Stomach (tissue), 9 donors: ENCODE data around the gene MPP3. TPM values are rescaled to one million over a fixed set of nuclear protein-coding genes. Genes with fewer than 3 reads are reported as not detected.

Experiments
- DNase-seq, 2 donors: peaks; one replicate each; pipeline versions ENCODE4 v3.0.0 to v3.0.0-alpha.2; 2013 to 2019
- H3K27ac ChIP-seq, 5 donors: fragments of 200-600 bp in 4 of 5; sonication (generic) in 4 of 5; one replicate each; pipeline ENCODE4 v1.5.1; 2013 to 2019; ENCODE audit warnings: mild to moderate bottlenecking in 1 of 5, moderate library complexity in 1 of 5
- H3K27me3 ChIP-seq, 3 donors: fragments of 200-600 bp; sonication (generic); one replicate each; pipeline ENCODE4 v1.5.1; 2017 to 2019; ENCODE audit warnings: mixed run types in 1 of 3
- H3K36me3 ChIP-seq, 4 donors: fragments of 200-600 bp; sonication (generic); 1 replicate in 3 of 4; 2 replicates in 1 of 4; pipeline ENCODE4 v1.5.1; 2016 to 2019
- H3K4me1 ChIP-seq, 4 donors: fragments of 200-600 bp; sonication (generic); one replicate each; pipeline ENCODE4 v1.5.1; 2016 to 2019
- H3K4me3 ChIP-seq, 4 donors: fragments of 200-600 bp; sonication (generic) in 3 of 4; one replicate each; pipeline ENCODE4 v1.5.1; 2016 to 2019; ENCODE audit warnings: mild to moderate bottlenecking in 1 of 4
- H3K9me3 ChIP-seq, 4 donors: fragments of 200-600 bp; sonication (generic); one replicate each; pipeline ENCODE4 v1.5.1; 2016 to 2019
- EP300 ChIP-seq: sonication (generic); formaldehyde crosslinking; IDR thresholded peaks from one replicate; pipeline ENCODE4 v1.6.1; 2017; ENCODE audit warnings: antibody characterized with exemption
- POLR2A ChIP-seq, 4 donors: fragments of 450-650 bp; IDR thresholded peaks; one replicate each; pipeline ENCODE4 v1.6.1; 2016; ENCODE audit warnings: antibody characterized with exemption in 4 of 4, control low read depth in 2 of 4, mild to moderate bottlenecking in 1 of 4, moderate library complexity in 1 of 4
- POLR2AphosphoS5 ChIP-seq, 3 donors: sonication (generic); formaldehyde crosslinking; IDR thresholded peaks; one replicate each; pipeline ENCODE4 v1.6.1; 2016; ENCODE audit warnings: antibody characterized with exemption in 3 of 3
- WGBS, 5 donors: extraction: QIAGEN DNeasy Blood & Tissue Kit in 3 of 5; methylation state at CpG; one replicate each; pipeline versions ENCODE4 v1.1.5 to v1.1.7; 2013 to 2018; 5-methylcytosine and 5-hydroxymethylcytosine counted together
- intact Hi-C: fragments of 100-400 bp; cut with DNase I; formaldehyde crosslinking; loops from one replicate; pipeline ENCODE4 v1.15.1; 2023; ENCODE audit warnings: low total_unique reads
- polyA plus RNA-seq, 3 donors: library from polyadenylated mRNA; stranded (reverse); fragments of 200-250 nt; gene quantifications; one replicate each; pipeline ENCODE4 v1.2.3, GENCODE V29; 2013
- total RNA-seq, 5 donors: library from RNA; depleted of rRNA; stranded (reverse); fragments of >200 nt; gene quantifications; one replicate each; pipeline versions ENCODE4 v1.1.0 to v1.2.3, GENCODE V29; 2014 to 2016
- TF ChIP-seq, protein P1 (sequence below), 7 experiments: fragments of 450-650 bp in 4 of 7; fragments of 200-600 bp in 3 of 7; sonication (generic) in 3 of 7; IDR thresholded peaks; one replicate each; pipeline ENCODE4 v1.5.1; 2016 to 2019; ENCODE audit warnings: antibody characterized with exemption in 7 of 7, control low read depth in 2 of 7, mild to moderate bottlenecking in 1 of 7
- donor health status: healthy with polysubstance abuse.
- donor health status: Bipolar disorder and iron deficiency.
- donor health status: healthy.

MPP3 gene
- total and polyA plus RNA-seq, 8 donors, result 0.31 to 22.8 (median 10.6) TPM

DNA sequence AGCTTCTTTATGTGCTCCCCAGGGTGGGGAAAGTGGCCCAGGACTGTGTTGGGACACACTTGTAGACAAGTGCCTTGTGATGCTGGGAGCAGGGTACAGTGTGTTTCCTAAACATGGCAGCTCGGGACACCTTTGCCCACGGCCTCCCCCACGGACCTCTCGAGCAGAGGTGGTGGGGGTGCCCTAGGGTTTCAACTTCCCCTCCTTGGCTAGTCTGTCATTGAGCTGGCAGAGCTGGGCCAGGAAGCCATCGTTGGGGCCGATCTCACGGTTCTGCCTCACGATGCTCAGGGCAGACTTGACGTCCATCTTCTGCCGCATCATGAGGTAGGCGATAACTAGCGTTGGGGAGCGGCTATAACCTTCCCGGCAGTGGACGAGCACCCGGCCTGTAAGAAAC, 63.5 kb downstream of the MPP3 start:
- TF ChIP-seq POLR2AphosphoS5 (IDR thresholded peaks at IDR 0.05) (no peak), POLR2A (IDR thresholded peaks at IDR 0.05) (no peak), EP300 (no peak)
- TF ChIP-seq, protein P1, sequence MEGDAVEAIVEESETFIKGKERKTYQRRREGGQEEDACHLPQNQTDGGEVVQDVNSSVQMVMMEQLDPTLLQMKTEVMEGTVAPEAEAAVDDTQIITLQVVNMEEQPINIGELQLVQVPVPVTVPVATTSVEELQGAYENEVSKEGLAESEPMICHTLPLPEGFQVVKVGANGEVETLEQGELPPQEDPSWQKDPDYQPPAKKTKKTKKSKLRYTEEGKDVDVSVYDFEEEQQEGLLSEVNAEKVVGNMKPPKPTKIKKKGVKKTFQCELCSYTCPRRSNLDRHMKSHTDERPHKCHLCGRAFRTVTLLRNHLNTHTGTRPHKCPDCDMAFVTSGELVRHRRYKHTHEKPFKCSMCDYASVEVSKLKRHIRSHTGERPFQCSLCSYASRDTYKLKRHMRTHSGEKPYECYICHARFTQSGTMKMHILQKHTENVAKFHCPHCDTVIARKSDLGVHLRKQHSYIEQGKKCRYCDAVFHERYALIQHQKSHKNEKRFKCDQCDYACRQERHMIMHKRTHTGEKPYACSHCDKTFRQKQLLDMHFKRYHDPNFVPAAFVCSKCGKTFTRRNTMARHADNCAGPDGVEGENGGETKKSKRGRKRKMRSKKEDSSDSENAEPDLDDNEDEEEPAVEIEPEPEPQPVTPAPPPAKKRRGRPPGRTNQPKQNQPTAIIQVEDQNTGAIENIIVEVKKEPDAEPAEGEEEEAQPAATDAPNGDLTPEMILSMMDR (IDR thresholded peaks at IDR 0.05), result no peak
- 91 to 94% (median 92%) methylated on average over 6 to 16 of the region's 16 CpGs for WGBS, 5 donors
- H3K27me3 ChIP-seq, result no peaks in the 10 kb centered on the region
- H3K36me3 ChIP-seq, result peaks cover 43 to 80% (median 76%) of the 10 kb centered on the region in 4 donors
- no peak overlapping the region for H3K4me3 ChIP-seq
- intact Hi-C loops, result no loop called here
- H3K9me3 ChIP-seq, result no peaks in the 10 kb centered on the region
- no peak for DNase-seq
- H3K4me1 ChIP-seq, result peaks cover 28 to 69% (median 56%) of the 10 kb centered on the region in 4 donors
- H3K27ac ChIP-seq, result peak overlapping the region in 3 of 5 donors; percentile 42 to 65 (median 53)

DNA sequence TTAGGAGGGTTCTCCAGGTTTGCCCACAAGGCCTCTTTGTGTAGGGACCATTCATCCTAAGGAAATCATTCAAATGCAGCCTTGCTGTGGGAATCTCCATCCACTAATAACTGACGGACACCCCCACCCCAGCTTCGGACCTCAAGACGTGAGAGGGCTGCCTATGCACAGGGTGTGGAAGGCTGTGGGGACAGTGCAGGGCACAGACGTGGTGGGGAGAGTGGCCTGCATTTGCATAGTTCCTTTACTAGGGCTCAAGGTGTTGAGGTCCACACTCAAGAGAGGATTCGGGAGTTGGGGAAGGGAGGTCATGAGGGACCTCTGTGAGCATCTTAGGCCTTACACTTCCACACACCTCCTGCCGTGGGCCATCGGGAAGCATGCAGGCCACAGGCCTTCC, 64.0 kb downstream of the MPP3 start:
- 80 to 91% (median 90%) methylated on average over 7 of the region's 7 CpGs for WGBS, 5 donors
- H3K4me1 ChIP-seq, result peaks cover 28 to 64% (median 51%) of the 10 kb centered on the region in 4 donors
- H3K9me3 ChIP-seq, result no peaks in the 10 kb centered on the region
- no peak overlapping the region for H3K4me3 ChIP-seq
- no peak for DNase-seq
- H3K36me3 ChIP-seq, result peaks cover 38 to 76% (median 71%) of the 10 kb centered on the region in 4 donors
- no peak for TF ChIP-seq POLR2A (IDR thresholded peaks at IDR 0.05)
- TF ChIP-seq, protein P1 (IDR thresholded peaks at IDR 0.05), result no peak
- TF ChIP-seq POLR2AphosphoS5 (IDR thresholded peaks at IDR 0.05), result no peak
- TF ChIP-seq EP300, result no peak
- peak overlapping the region; percentile 1 to 65 (median 42) for H3K27ac ChIP-seq
- intact Hi-C loops, result no loop called here
- H3K27me3 ChIP-seq, result no peaks in the 10 kb centered on the region

DNA sequence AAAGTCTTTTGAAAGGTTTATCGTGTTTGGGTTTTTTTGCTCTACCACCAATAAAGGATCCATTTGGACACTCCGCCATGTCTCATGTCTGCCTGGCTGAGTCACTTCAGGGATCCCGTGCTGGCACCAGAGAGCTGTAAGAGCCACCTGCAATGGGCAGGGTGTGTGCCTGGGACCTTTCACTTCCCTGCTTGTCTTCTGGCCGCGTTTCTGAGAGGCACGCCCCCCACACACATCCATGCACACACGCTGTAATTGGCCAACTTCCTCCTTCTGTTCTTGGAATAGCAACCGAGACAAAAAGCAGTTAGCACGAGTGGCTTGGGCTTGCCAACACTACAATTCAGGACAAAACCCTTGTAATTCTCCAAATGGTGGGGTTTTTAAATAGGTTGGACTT, 64.6 kb downstream of the MPP3 start:
- no peaks in the 10 kb centered on the region for H3K27me3 ChIP-seq
- peaks cover 24 to 59% (median 46%) of the 10 kb centered on the region in 4 donors for H3K4me1 ChIP-seq
- WGBS, 5 donors, result 24 to 38% (median 31%) methylated on average over 9 of the region's 9 CpGs
- peak in 1 of 3 donors; percentile 56 for TF ChIP-seq POLR2AphosphoS5 (IDR thresholded peaks at IDR 0.05)
- TF ChIP-seq POLR2A (IDR thresholded peaks at IDR 0.05), result no peak
- H3K9me3 ChIP-seq, result no peaks in the 10 kb centered on the region
- H3K27ac ChIP-seq, result peak overlapping the region in 4 of 5 donors; percentile 22 to 65 (median 34)
- intact Hi-C loops, result no loop called here
- no peak overlapping the region for H3K4me3 ChIP-seq
- peak; percentile 62 to 67 for DNase-seq
- H3K36me3 ChIP-seq, result peaks cover 33 to 70% (median 65%) of the 10 kb centered on the region in 4 donors

DNA sequence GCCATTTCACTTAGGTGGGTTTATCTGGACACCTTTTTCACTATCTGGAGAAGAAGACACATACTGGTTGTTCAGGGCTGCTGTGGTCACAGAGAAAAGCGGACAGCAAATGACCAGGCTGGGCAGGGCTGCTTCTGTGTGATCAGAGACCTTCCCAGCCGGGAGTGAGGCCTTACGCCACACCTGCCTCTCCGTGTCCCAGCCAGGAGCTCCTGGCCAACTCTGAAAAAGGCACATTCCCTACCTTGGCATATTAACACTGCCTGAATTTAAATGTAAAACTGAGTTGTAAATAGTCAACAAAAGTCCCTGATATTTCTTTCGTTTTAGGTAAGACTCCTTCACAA, 65.3 kb downstream of the MPP3 start:
- H3K27me3 ChIP-seq, result no peaks in the 10 kb centered on the region

More for the DNA sequence above, 65.3 kb downstream of the MPP3 start:
- TF ChIP-seq POLR2A (IDR thresholded peaks at IDR 0.05), result no peak
- TF ChIP-seq, protein P1 (IDR thresholded peaks at IDR 0.05), result no peak
- TF ChIP-seq EP300, result no peak
- no peak for TF ChIP-seq POLR2AphosphoS5 (IDR thresholded peaks at IDR 0.05)
- Histone ChIP-seq H3K36me3 (peaks cover 27 to 63% (median 58%) of the 10 kb centered on the region in 4 donors), H3K9me3 (no peaks in the 10 kb centered on the region), H3K27ac (peak overlapping the region in 4 of 5 donors; percentile 8 to 65 (median 34)), H3K4me1 (peaks cover 17 to 52% (median 39%) of the 10 kb centered on the region in 4 donors), H3K4me3 (no peak overlapping the region)
- intact Hi-C loops, result no loop called here
- peak in 1 of 2 donors; percentile 23 for DNase-seq
- WGBS, 5 donors, result 49 to 69% (median 64%) methylated on average over 5 of the region's 5 CpGs
